ENCODE data around the gene USF2. TPM values are rescaled to one million over a fixed set of nuclear protein-coding genes. Genes with fewer than 3 reads are reported as not detected.

The USF2 gene
- total RNA-seq, 3 donors from 2014 or later, result 72.7 to 117 (median 77.3) TPM

DNA sequence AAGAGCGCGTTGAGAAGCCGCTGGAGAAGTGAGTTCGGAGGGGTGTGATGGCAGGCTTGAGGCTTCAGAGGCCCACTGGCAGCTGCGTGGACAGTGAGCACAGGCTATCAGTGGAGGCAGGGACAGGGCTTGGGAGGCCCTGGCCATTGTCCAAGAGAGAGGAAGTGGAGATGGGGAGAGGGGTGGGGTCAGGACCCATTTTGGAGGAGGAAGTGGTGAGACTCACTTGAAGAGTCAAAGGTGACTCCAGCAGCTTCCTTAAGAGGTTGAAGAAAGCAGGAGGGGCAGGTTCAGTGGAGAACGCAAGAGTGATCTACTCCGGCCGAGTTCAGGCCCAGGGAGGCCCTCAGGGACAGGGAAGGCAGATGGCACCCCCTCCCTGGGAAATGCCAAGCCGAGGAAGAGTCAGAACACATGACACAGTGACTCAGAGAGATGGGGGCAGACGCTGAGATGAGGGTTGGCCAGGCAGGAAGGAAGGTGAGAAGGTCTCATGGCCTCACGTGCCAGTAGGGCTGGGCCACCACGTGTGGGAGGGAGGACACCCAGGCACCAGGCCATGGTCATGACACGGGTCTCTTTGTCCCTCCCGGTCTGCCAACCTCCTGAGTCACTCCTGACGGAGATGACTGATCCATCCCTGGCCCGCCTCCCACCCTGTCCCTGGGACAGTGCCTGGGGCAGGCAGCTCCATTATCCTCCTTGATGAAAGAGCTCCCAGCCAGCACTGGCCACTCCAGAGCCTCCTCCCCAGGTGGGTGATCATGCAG is 50.1 kb downstream of the USF2 start:
- Histone ChIP-seq H3K36me3 (no peaks in the 10 kb centered on the region), H3K9me3 (peaks cover 0 to 5% of the 10 kb centered on the region in 2 donors), H3K4me1 (no peaks in the 10 kb centered on the region), H3K27me3 (no peaks in the 10 kb centered on the region), H3K4me3 (no peak overlapping the region), H3K27ac (peak overlapping the region; percentile 61 to 83)
- no peak for TF ChIP-seq CTCF (IDR thresholded peaks at IDR 0.05)
- TF ChIP-seq POLR2AphosphoS5 (IDR thresholded peaks at IDR 0.05), result peak; percentile 44 to 69 (median 47)
- DNase-seq (ENCODE audit: low spot score in 2 of 2), result peak; percentile 83 to 85
- intact Hi-C loops (cut with DNase I; ENCODE audit: low total_unique reads), result loop anchor here (5.0 kb wide), 1 partner anchor 817 kb away; no protein-coding TSS in a partner anchor

DNA sequence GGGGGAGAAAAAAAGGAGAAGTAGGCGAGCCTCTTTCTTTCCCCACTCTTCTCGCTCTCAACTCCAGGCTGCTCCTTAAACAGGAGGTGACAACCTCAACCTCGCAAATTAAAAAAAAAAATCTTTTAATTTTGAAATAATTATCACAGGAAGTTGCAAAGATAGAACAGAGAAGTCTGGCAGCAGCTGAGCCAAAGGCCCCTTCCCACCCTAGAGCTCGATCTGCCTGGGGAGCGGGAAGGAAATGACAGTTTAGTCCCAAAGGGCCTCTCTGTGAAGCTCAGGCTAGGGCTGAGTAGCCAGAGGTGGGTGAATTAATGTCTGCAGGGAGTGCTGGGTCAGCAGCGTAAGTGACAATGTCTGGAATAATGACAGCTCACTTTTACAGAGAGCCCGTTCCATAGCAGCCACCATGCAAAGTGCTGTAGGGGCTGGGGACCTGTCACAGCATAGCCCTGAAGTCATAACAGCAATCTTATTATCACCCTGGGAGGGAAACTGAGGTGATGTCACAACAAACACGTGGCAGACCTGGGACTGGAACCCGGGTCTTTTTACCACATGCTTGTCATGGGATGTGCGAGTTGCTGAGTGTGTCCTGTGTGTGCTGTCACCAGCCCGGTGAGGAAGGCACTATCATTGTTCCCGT is 51.4 kb downstream of the USF2 start:
- H3K36me3 ChIP-seq, result no peaks in the 10 kb centered on the region
- peaks cover 0 to 5% of the 10 kb centered on the region in 2 donors for H3K9me3 ChIP-seq
- H3K4me1 ChIP-seq, result no peaks in the 10 kb centered on the region
- no peak overlapping the region for H3K4me3 ChIP-seq
- no peak for DNase-seq (ENCODE audit: low spot score in 2 of 2)
- H3K27ac ChIP-seq, result no peak overlapping the region
- H3K27me3 ChIP-seq, result no peaks in the 10 kb centered on the region
- intact Hi-C loops (cut with DNase I; ENCODE audit: low total_unique reads), result no loop called here
- TF ChIP-seq POLR2AphosphoS5 (IDR thresholded peaks at IDR 0.05), result no peak
- no peak for TF ChIP-seq CTCF (IDR thresholded peaks at IDR 0.05)
- TF ChIP-seq POLR2A (IDR thresholded peaks at IDR 0.05), result no peak

DNA sequence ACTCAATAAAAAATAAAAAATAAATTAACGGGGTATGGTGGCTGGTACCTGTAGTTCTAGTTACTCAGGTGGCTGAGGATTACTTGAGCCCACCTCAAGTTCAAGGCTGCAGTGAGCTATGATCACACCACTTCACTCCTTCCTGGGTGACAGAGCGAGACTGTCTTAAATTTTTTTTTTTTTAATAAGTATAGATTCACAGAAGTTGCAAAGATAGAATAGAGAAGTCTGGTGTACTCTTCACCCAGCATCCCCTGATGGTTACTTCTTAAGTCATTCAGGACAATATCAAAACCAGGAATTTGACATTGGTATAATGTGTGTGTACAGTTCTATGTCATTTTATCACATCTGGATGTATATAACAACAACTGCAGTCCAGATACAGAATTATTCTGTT is 52.5 kb downstream of the USF2 start:
- no peak overlapping the region for H3K27ac ChIP-seq
- H3K36me3 ChIP-seq, result no peaks in the 10 kb centered on the region
- intact Hi-C loops (cut with DNase I; ENCODE audit: low total_unique reads), result no loop called here
- TF ChIP-seq POLR2A (IDR thresholded peaks at IDR 0.05) (no peak), CTCF (IDR thresholded peaks at IDR 0.05) (no peak), POLR2AphosphoS5 (IDR thresholded peaks at IDR 0.05) (no peak)
- DNase-seq (ENCODE audit: low spot score in 2 of 2), result no peak
- no peaks in the 10 kb centered on the region for H3K4me1 ChIP-seq
- H3K9me3 ChIP-seq, result peaks cover 0 to 5% of the 10 kb centered on the region in 2 donors
- no peaks in the 10 kb centered on the region for H3K27me3 ChIP-seq
- no peak overlapping the region for H3K4me3 ChIP-seq

GRCh38 chr19:35322014-35322413 is 53.3 kb downstream of the USF2 start:
- no peak overlapping the region for H3K27ac ChIP-seq
- TF ChIP-seq POLR2AphosphoS5 (IDR thresholded peaks at IDR 0.05), result no peak
- no peak for TF ChIP-seq POLR2A (IDR thresholded peaks at IDR 0.05)
- TF ChIP-seq CTCF (IDR thresholded peaks at IDR 0.05), result no peak
- H3K4me1 ChIP-seq, result no peaks in the 10 kb centered on the region
- DNase-seq (ENCODE audit: low spot score in 2 of 2), result no peak
- H3K36me3 ChIP-seq, result no peaks in the 10 kb centered on the region
- peaks cover 0 to 5% of the 10 kb centered on the region in 2 donors for H3K9me3 ChIP-seq
- intact Hi-C loops (cut with DNase I; ENCODE audit: low total_unique reads), result no loop called here
- no peak overlapping the region for H3K4me3 ChIP-seq
- H3K27me3 ChIP-seq, result no peaks in the 10 kb centered on the region

DNA sequence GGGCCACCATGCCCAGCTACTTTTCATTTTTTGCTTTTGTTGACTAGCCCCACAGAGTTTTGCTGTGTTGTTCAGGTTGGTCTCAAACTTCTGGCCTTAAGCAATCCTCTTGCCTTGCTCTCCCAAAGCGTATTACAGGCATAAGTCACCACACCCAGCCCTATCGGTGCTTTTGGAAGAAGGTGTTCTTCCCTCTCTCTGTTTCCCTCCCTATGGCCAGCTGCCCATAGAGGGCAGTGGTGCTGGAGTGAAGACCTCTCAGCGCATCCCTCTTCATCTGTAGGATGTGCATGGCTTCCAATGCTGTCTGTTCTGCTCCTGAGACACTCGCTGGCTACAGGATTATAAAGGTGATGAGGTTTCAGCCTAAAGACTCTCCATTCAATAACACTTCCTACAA is 58.9 kb downstream of the USF2 start:
- intact Hi-C loops (cut with DNase I; ENCODE audit: low total_unique reads), result no loop called here
- Histone ChIP-seq H3K36me3 (no peaks in the 10 kb centered on the region), H3K4me3 (no peak overlapping the region), H3K27me3 (no peaks in the 10 kb centered on the region), H3K9me3 (no peaks in the 10 kb centered on the region), H3K27ac (no peak overlapping the region), H3K4me1 (no peaks in the 10 kb centered on the region)
- DNase-seq (ENCODE audit: low spot score in 2 of 2), result no peak
- TF ChIP-seq POLR2AphosphoS5 (IDR thresholded peaks at IDR 0.05) (no peak), POLR2A (IDR thresholded peaks at IDR 0.05) (no peak), CTCF (IDR thresholded peaks at IDR 0.05) (no peak)
